ACHN (cell line): ENCODE data around the gene CAV1.
A peak's percentile ranks its signal among the peaks of the same experiment; 100 is the strongest.

Source experiments
- DNase-seq: peaks from one replicate; pipeline ENCODE4 v3.0.0-alpha.2; 2015
- in situ Hi-C: cut with HindIII; loops from 2 replicates; pipeline ENCODE4 v1.10.0; 2017; ENCODE audit warnings: low sequenced_read_pairs, low pct_ligation_motif_present, low pct_unique_long_range_greater_than_20kb

Gene CAV1

DNA sequence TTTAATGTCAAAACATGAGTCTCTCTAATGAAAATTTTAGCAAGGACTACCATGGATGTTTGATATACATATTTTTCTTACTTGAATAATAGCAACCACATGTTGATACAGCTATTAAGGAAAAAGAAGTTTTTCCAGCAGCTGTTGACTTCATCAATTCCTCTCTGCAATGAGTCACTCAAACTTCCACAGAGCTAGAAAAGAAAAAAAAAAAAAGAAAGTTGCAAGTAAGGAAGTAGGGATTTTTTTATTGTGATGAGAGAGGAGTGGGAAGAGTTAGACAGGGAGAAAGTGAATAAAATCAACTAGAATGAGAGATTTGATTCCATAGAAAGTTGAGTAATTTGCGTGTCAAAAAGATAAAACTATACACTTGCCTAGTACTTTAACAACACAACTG is 46.2 kb downstream of the CAV1 start:
- in situ Hi-C loops: no loop called here
- DNase-seq: peak; percentile 79

- no peak for DNase-seq
- in situ Hi-C loops: no loop called here
These were observed 46.7 kb downstream of the CAV1 start for GRCh38 chr7:116571552-116571951.

DNA sequence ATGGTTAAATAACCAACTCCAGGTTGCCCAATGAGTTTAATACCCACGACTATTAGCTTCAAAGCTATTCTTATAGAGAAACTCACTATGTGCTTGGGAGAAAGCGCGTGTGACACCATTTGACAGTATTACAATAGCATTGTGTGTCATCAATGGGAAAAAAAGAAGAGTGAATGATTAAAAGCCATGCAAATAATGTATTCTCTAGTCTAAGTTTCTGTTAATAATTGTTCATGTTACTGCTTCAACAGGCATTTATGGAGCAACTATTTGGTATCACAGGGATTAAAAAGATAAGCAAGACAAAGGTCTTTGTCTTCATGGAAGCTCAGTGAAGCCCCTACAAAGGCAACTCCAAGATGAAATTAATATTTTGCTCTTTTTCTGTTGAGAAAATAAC is 47.2 kb downstream of the CAV1 start:
- peak; percentile 54 for DNase-seq

DNA sequence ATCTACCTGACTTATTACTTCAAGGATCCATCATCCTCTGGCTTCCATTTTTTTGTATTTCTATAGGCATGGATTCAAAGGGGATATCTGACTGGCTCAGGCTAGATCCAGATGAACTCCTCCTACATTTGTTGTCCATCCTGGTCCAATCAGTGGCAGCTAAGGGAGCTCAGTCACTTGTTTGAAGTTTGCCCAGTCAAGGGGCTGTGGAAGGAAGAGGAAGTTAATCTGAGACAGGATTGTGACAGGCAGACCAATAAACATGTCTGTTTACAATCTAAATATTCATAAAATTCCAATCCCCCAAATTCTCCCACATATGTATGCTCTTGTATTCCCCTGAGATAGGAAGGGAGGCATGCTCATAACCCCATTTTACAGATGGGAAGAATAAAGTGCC is 48.7 kb downstream of the CAV1 start:
- DNase-seq: no peak
- in situ Hi-C loops: no loop called here

More for the DNA sequence above, 47.2 kb downstream of the CAV1 start:
- in situ Hi-C loops: no loop called here

DNA sequence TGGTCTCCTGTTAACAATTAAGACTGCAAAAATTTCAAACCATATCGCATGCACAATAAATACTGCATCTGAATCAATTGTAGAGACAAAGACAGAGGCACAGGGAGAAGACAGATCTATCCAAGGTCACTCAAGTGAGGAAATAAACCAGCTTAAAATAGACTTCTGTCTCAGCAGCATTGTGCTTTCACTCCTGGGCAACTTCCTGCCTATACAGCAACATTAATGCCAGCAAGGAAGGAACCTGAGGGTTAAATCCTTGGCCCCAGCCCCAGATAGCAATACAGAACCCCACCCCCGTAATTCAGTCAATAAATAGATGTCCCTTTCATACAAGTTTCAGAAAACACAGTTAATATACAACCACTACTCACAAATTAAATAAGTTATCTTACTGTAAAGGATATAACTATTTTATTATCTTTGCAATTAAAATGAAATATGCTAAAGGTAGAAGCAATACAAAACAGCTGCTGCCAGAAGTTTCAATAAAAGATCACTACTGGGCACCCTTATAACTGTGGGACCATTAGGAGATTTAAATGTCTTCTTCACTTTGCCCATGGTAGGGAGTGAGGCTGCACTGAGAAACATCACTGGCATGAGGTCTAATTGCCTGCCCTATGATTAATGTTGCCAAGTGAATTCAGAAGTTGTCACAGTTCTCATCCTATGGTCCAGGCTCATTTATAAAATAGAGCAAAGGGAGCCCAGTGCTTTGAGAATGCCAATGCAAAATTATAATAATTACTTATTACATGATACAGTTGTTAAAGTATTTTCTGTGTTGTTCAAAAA is 49.4 kb downstream of the CAV1 start:
- no peak for DNase-seq
- in situ Hi-C loops: no loop called here

DNA sequence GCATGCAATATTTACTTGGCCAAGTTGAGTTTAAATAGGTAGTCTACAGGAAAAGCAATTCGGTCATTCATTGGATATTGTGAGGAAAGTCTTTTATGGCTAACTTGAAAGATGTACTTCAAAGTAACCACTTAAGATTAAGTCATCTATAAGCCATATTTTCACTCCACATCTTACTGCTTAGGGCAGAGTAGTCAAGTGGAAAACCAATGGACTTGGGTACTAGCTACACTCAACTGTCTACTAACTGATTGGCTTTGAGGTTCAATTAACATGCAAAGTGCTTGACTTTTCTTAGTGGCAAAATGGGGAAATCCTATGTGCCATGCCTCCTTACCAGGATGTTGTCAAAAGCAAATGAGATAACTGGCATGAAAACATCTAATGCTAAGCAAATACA is 51.0 kb downstream of the CAV1 start:
- no peak for DNase-seq
- in situ Hi-C loops: loop anchor here (25.0 kb wide), 2 partner anchors 236 to 414 kb away; no protein-coding TSS in a partner anchor

GRCh38 chr7:116576350-116577319 is 51.8 kb downstream of the CAV1 start:
- peak; percentile 57 for DNase-seq
- in situ Hi-C loops: loop anchor here (25.0 kb wide), 2 partner anchors 236 to 414 kb away; no protein-coding TSS in a partner anchor

- in situ Hi-C loops: loop anchor here (25.0 kb wide), 2 partner anchors 235 to 415 kb away; no protein-coding TSS in a partner anchor
- no peak for DNase-seq
These were observed 52.6 kb downstream of the CAV1 start for GRCh38 chr7:116577320-116577871.

DNA sequence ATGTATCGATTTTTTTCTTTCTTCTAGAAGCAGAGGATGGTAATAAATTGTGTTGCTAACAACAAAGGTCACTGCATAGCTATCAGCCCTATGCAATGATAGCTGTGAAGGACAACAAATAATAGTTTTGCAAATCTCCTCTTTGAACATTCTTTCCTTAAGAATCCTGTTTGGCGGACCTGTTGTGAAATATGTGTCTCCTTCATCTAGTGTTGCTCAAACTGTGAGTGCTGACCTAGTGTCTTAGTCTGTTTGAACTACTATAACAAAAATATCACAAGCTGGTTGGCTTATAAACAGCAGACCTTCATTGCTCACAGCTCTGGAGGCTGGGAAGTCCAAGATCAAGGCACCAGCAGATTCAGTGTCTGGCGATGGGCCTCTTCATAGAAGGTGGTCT is 53.7 kb downstream of the CAV1 start:
- in situ Hi-C loops: loop anchor here (25.0 kb wide), 2 partner anchors 234 to 416 kb away; no protein-coding TSS in a partner anchor

DNA sequence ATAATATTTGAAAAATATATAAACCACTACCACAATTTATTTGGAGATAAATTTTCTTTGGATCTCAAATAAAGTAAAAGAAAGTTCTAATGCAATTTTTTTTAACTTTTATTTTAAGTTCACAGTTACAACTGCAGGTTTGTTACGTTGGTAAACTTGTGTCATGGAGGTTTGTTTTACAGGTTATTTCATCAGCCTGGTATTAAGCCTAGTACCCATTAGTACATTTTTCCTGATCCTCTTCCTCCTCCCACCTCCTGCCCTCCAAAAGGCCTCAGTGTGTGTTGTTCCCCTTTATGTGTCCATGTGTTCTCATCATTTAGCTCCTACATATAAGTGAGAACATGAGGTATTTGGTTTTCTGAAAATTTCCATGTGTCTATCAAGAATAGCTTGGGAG is 54.5 kb downstream of the CAV1 start:
- in situ Hi-C loops: loop anchor here (25.0 kb wide), 2 partner anchors 233 to 417 kb away; no protein-coding TSS in a partner anchor
- no peak for DNase-seq

More for the DNA sequence above, 53.7 kb downstream of the CAV1 start:
- DNase-seq: no peak

GRCh38 chr7:116579835-116580234 is 55.0 kb downstream of the CAV1 start:
- no peak for DNase-seq
- in situ Hi-C loops: loop anchor here (25.0 kb wide), 2 partner anchors 232 to 418 kb away; no protein-coding TSS in a partner anchor

DNA sequence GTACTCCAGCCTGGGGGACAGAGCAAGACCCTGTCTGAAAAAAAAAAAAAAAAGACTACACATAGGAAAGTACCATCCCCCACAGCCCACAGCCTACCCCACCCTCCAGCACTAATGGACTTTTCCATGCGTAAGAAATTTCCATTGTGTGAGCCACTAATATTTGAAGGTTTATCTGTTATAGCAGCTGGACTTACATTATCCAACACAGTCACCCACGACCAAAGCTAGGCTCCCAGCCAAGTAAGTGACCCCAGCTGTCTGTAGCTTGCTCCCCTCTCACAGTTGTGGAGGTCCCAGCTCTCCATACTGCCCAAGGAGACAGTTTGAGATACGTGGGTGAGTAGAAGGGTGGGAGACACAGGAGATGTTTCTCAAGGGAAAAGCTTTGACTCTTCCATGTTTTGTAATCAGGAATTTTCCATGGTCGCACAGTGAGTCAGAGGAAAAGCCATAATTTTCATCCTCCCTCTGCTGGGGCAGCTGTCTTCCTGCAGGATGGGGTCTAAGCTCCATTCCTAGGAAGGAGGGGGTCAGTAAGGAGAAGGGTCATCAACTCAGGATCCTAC is 57.4 kb downstream of the CAV1 start:
- peak; percentile 54 for DNase-seq
- in situ Hi-C loops: loop anchor here (25.0 kb wide), 2 partner anchors 230 to 420 kb away; no protein-coding TSS in a partner anchor

- peak; percentile 45 for DNase-seq
- in situ Hi-C loops: loop anchor here (25.0 kb wide), 2 partner anchors 229 to 421 kb away; no protein-coding TSS in a partner anchor
These were observed 58.1 kb downstream of the CAV1 start for GRCh38 chr7:116582806-116583444.

GRCh38 chr7:116583653-116584052 is 58.8 kb downstream of the CAV1 start:
- peak; percentile 45 for DNase-seq
- in situ Hi-C loops: loop anchor here (25.0 kb wide), 2 partner anchors 229 to 421 kb away; no protein-coding TSS in a partner anchor

GRCh38 chr7:116584721-116585120 is 59.9 kb downstream of the CAV1 start:
- no peak for DNase-seq
- in situ Hi-C loops: loop anchor here (25.0 kb wide), 2 partner anchors 228 to 422 kb away; no protein-coding TSS in a partner anchor

- in situ Hi-C loops: loop anchor here (25.0 kb wide), 2 partner anchors 227 to 423 kb away; no protein-coding TSS in a partner anchor
- DNase-seq: no peak
These were observed 60.6 kb downstream of the CAV1 start for GRCh38 chr7:116585392-116585791.

- no peak for DNase-seq
- in situ Hi-C loops: loop anchor here (25.0 kb wide), 2 partner anchors 226 to 424 kb away; no protein-coding TSS in a partner anchor
These were observed 61.1 kb downstream of the CAV1 start for GRCh38 chr7:116585967-116586366.
